Measurements from ENCODE around the gene CDC25B. TPM values are rescaled to one million over a fixed set of nuclear protein-coding genes. Genes with fewer than 3 reads are reported as not detected.

The CDC25B gene
- total and polyA plus RNA-seq, 2 experiments from 2014 or later, result 15.1 to 21.9 TPM

- DNase-seq (ENCODE audit: low spot score), result no peak
- no peaks in the 10 kb centered on the region for H3K36me3 ChIP-seq (replicated peaks; ENCODE audit: insufficient read depth, low read depth)
- no peaks in the 10 kb centered on the region for H4K20me1 ChIP-seq (ENCODE audit: insufficient read depth, poor library complexity, severe bottlenecking)
- H3K4me2 ChIP-seq, result no peak overlapping the region
- H3K4me3 ChIP-seq, result no peak overlapping the region
- no peak overlapping the region for H3K27ac ChIP-seq
- TF ChIP-seq EZH2 (IDR thresholded peaks at IDR 0.05; ENCODE audit: borderline replicate concordance), result no peak
- TF ChIP-seq CTCF (IDR thresholded peaks at IDR 0.05; ENCODE audit: poor library complexity), result no peak
- TF ChIP-seq EZH2phosphoT487 (IDR thresholded peaks at IDR 0.05; ENCODE audit: low read depth, severe bottlenecking, unreplicated experiment), result no peak
- H3K9me2 ChIP-seq (replicated peaks; ENCODE audit: insufficient read depth), result no peaks in the 10 kb centered on the region
- H2AFZ ChIP-seq, result no peak overlapping the region
- H3K4me1 ChIP-seq (ENCODE audit: insufficient read depth), result peaks cover 14% of the 10 kb centered on the region
- no peaks in the 10 kb centered on the region for H3K9me3 ChIP-seq (ENCODE audit: low read depth)
- peaks cover 12% of the 10 kb centered on the region for H3K27me3 ChIP-seq
- 84% methylated on average over 4 of the region's 4 CpGs for WGBS (ENCODE audit: low lambda C conversion rate, missing lambda C conversion rate)
- no peaks in the 10 kb centered on the region for H3K79me2 ChIP-seq
Measured at GRCh38 chr20:3775457-3776108, 20.5 kb upstream of the CDC25B start.

- H3K4me3 ChIP-seq, result peak overlapping the region; percentile 17
- H4K20me1 ChIP-seq (ENCODE audit: insufficient read depth, poor library complexity, severe bottlenecking), result no peaks in the 10 kb centered on the region
- peak overlapping the region; percentile 58 for H2AFZ ChIP-seq
- peak overlapping the region; percentile 90 for H3K4me2 ChIP-seq
- no peaks in the 10 kb centered on the region for H3K79me2 ChIP-seq
- peaks cover 18% of the 10 kb centered on the region for H3K4me1 ChIP-seq (ENCODE audit: insufficient read depth)
- H3K27me3 ChIP-seq, result peaks cover 12% of the 10 kb centered on the region
- no peak for DNase-seq (ENCODE audit: low spot score)
- no peaks in the 10 kb centered on the region for H3K36me3 ChIP-seq (replicated peaks; ENCODE audit: insufficient read depth, low read depth)
- TF ChIP-seq EZH2phosphoT487 (IDR thresholded peaks at IDR 0.05; ENCODE audit: low read depth, severe bottlenecking, unreplicated experiment) (no peak), CTCF (IDR thresholded peaks at IDR 0.05; ENCODE audit: poor library complexity) (no peak), EZH2 (IDR thresholded peaks at IDR 0.05; ENCODE audit: borderline replicate concordance) (no peak)
- H3K9me3 ChIP-seq (ENCODE audit: low read depth), result no peaks in the 10 kb centered on the region
- H3K9me2 ChIP-seq (replicated peaks; ENCODE audit: insufficient read depth), result no peaks in the 10 kb centered on the region
- H3K27ac ChIP-seq, result no peak overlapping the region
- 14% methylated on average over 16 of the region's 16 CpGs for WGBS (ENCODE audit: low lambda C conversion rate, missing lambda C conversion rate)
Measured at GRCh38 chr20:3777381-3777715, 18.8 kb upstream of the CDC25B start.

- DNase-seq (ENCODE audit: low spot score), result peak; percentile 69
- 3% methylated on average over 63 of the region's 70 CpGs for WGBS (ENCODE audit: low lambda C conversion rate, missing lambda C conversion rate)
- Histone ChIP-seq H3K27ac (no peak overlapping the region), H3K4me1 (ENCODE audit: insufficient read depth) (peaks cover 20% of the 10 kb centered on the region), H2AFZ (peak overlapping the region; percentile 58), H3K9me3 (ENCODE audit: low read depth) (no peaks in the 10 kb centered on the region), H3K36me3 (replicated peaks; ENCODE audit: insufficient read depth, low read depth) (no peaks in the 10 kb centered on the region), H4K20me1 (ENCODE audit: insufficient read depth, poor library complexity, severe bottlenecking) (no peaks in the 10 kb centered on the region), H3K4me2 (peak overlapping the region; percentile 90), H3K9me2 (replicated peaks; ENCODE audit: insufficient read depth) (no peaks in the 10 kb centered on the region), H3K4me3 (peak overlapping the region; percentile 17), H3K79me2 (no peaks in the 10 kb centered on the region), H3K27me3 (peaks cover 12% of the 10 kb centered on the region)
- TF ChIP-seq CTCF (IDR thresholded peaks at IDR 0.05; ENCODE audit: poor library complexity), result peak; percentile 22
- peak; percentile 49 for TF ChIP-seq EZH2 (IDR thresholded peaks at IDR 0.05; ENCODE audit: borderline replicate concordance)
- TF ChIP-seq EZH2phosphoT487 (IDR thresholded peaks at IDR 0.05; ENCODE audit: low read depth, severe bottlenecking, unreplicated experiment), result no peak
Measured at GRCh38 chr20:3777716-3778629, 18.1 kb upstream of the CDC25B start.
